ENCODE measurements around the gene PARP11. TPM values are rescaled to one million over a fixed set of nuclear protein-coding genes. Genes with fewer than 3 reads are reported as not detected.

Gene PARP11
- total and polyA plus RNA-seq, 2 donors (not counting 1 experiment from before 2014, with no cell fraction given) = 6.4 to 26.3 TPM

GRCh38 chr12:3863756-3864155 lies 9.4 kb downstream of the PARP11 start:
- TF ChIP-seq EZH2 (IDR thresholded peaks at IDR 0.05; ENCODE audit: borderline replicate concordance, insufficient read depth, low read depth, low read length, poor library complexity, severe bottlenecking) (no peak), CTCF (IDR thresholded peaks at IDR 0.05) (no peak)
- Histone ChIP-seq H3K4me2 (replicated peaks; ENCODE audit: low read depth, low read length, poor library complexity, severe bottlenecking) (no peak overlapping the region), H3K27me3 (replicated peaks in 1 of 4; ENCODE audit: control extremely low read depth in 1 of 4, control insufficient read depth in 3 of 4, insufficient read depth in 4 of 4, low read length in 3 of 4) (no peaks in the 10 kb centered on the region), H3K9me3 (ENCODE audit: control extremely low read depth in 1 of 3, control insufficient read depth in 2 of 3, insufficient read depth in 1 of 3, low read length in 2 of 3) (peaks cover 0 to 12% (median 5%) of the 10 kb centered on the region in 3 donors), H3K36me3 (replicated peaks in 1 of 2; ENCODE audit: control extremely low read depth in 1 of 2, control insufficient read depth in 1 of 2, extremely low read depth in 1 of 2, insufficient read depth in 2 of 2, low read length in 1 of 2) (peaks cover 3 to 4% of the 10 kb centered on the region in 2 experiments), H3K4me3 (ENCODE audit: control extremely low read depth in 1 of 5, extremely low read depth in 1 of 5, insufficient read depth in 1 of 5, low read depth in 2 of 5, low read length in 4 of 5) (no peak overlapping the region), H3K27ac (ENCODE audit: low read length in 2 of 2) (no peak overlapping the region), H3K79me2 (ENCODE audit: control insufficient read depth, insufficient read depth, low read length) (peaks cover 50% of the 10 kb centered on the region), H2AFZ (ENCODE audit: insufficient read depth, low read depth, low read length, poor library complexity, severe bottlenecking) (no peak overlapping the region), H3K4me1 (ENCODE audit: control insufficient read depth in 2 of 2, insufficient read depth in 2 of 2, low read length in 2 of 2) (no peaks in the 10 kb centered on the region), H4K20me1 (ENCODE audit: control insufficient read depth, insufficient read depth, low read length, poor library complexity, severe bottlenecking) (no peaks in the 10 kb centered on the region), H3K9ac (ENCODE audit: low read length) (no peak overlapping the region)
- intact Hi-C loops (cut with micrococcal nuclease) = no loop called here
- no peak for DNase-seq
- Mint-ChIP-seq H3K4me1 (peaks cover 7% of the 10 kb centered on the region), H3K9me3 (ENCODE audit: insufficient read depth) (peaks cover 8% of the 10 kb centered on the region), H3K27ac (no peak overlapping the region), H3K27me3 (no peaks in the 10 kb centered on the region), H3K4me3 (no peak overlapping the region)
- ChIA-PET CTCF (no interaction called here), POLR2A (no interaction called here)
- 100% methylated on average over 3 of the region's 6 CpGs for WGBS (ENCODE audit: insufficient coverage)
- no peak for ATAC-seq (ENCODE audit: low read depth)

- Histone ChIP-seq H3K4me1 (ENCODE audit: control insufficient read depth in 2 of 2, insufficient read depth in 2 of 2, low read length in 2 of 2) (peaks cover 3 to 13% of the 10 kb centered on the region in 2 donors), H3K4me3 (ENCODE audit: control extremely low read depth in 1 of 5, extremely low read depth in 1 of 5, insufficient read depth in 1 of 5, low read depth in 2 of 5, low read length in 4 of 5) (no peak overlapping the region), H4K20me1 (ENCODE audit: control insufficient read depth, insufficient read depth, low read length, poor library complexity, severe bottlenecking) (no peaks in the 10 kb centered on the region), H3K4me2 (replicated peaks; ENCODE audit: low read depth, low read length, poor library complexity, severe bottlenecking) (no peak overlapping the region), H3K9me3 (ENCODE audit: control extremely low read depth in 1 of 3, control insufficient read depth in 2 of 3, insufficient read depth in 1 of 3, low read length in 2 of 3) (peaks cover 0 to under 1% (median 0%) of the 10 kb centered on the region in 3 donors), H2AFZ (ENCODE audit: insufficient read depth, low read depth, low read length, poor library complexity, severe bottlenecking) (no peak overlapping the region), H3K27me3 (replicated peaks in 1 of 4; ENCODE audit: control extremely low read depth in 1 of 4, control insufficient read depth in 3 of 4, insufficient read depth in 4 of 4, low read length in 3 of 4) (no peaks in the 10 kb centered on the region), H3K9ac (ENCODE audit: low read length) (no peak overlapping the region), H3K79me2 (ENCODE audit: control insufficient read depth, insufficient read depth, low read length) (peaks cover 15% of the 10 kb centered on the region), H3K27ac (ENCODE audit: low read length in 2 of 2) (no peak overlapping the region), H3K36me3 (replicated peaks in 1 of 2; ENCODE audit: control extremely low read depth in 1 of 2, control insufficient read depth in 1 of 2, extremely low read depth in 1 of 2, insufficient read depth in 2 of 2, low read length in 1 of 2) (no peaks in the 10 kb centered on the region)
- WGBS (ENCODE audit: insufficient coverage) = 100% methylated on average over 1 of the region's 5 CpGs
- H3K27me3 Mint-ChIP-seq = no peaks in the 10 kb centered on the region
- no peak overlapping the region for H3K4me3 Mint-ChIP-seq
- TF ChIP-seq CTCF (IDR thresholded peaks at IDR 0.05) = no peak
- TF ChIP-seq EZH2 (IDR thresholded peaks at IDR 0.05; ENCODE audit: borderline replicate concordance, insufficient read depth, low read depth, low read length, poor library complexity, severe bottlenecking) = no peak
- intact Hi-C loops (cut with micrococcal nuclease) = no loop called here
- ChIA-PET CTCF (no interaction called here), POLR2A (no interaction called here)
- ATAC-seq (ENCODE audit: low read depth) (no peak), DNase-seq (no peak)
- H3K9me3 Mint-ChIP-seq (ENCODE audit: insufficient read depth) = peaks cover 3% of the 10 kb centered on the region
- H3K4me1 Mint-ChIP-seq = peaks cover 38% of the 10 kb centered on the region
- H3K27ac Mint-ChIP-seq = no peak overlapping the region
Observed at GRCh38 chr12:3842517-3842916, 30.7 kb downstream of the PARP11 start.
